Tibial nerve (tissue), 4 donors: ENCODE measurements around the gene C4orf46.

ENCODE experiments used
- EP300 ChIP-seq, 2 donors: sonication (generic); formaldehyde crosslinking; IDR thresholded peaks; one replicate each; pipeline ENCODE4 v1.6.1; 2017; ENCODE audit warnings: antibody characterized with exemption in 2 of 2, mild to moderate bottlenecking in 1 of 2
- POLR2A ChIP-seq, 2 donors: fragments of 450-650 bp; IDR thresholded peaks; one replicate each; pipeline ENCODE4 v1.6.1; 2017; ENCODE audit warnings: antibody characterized with exemption in 2 of 2, mild to moderate bottlenecking in 2 of 2, moderate library complexity in 2 of 2
- TF ChIP-seq, protein P1 (sequence below), 5 experiments: fragments of 200-600 bp in 3 of 5; fragments of 450-650 bp in 2 of 5; sonication (generic) in 3 of 5; IDR thresholded peaks; one replicate each; pipeline ENCODE4 v1.5.1; 2016 to 2019; ENCODE audit warnings: antibody characterized with exemption in 5 of 5, mild to moderate bottlenecking in 3 of 5, moderate library complexity in 2 of 5

DNA sequence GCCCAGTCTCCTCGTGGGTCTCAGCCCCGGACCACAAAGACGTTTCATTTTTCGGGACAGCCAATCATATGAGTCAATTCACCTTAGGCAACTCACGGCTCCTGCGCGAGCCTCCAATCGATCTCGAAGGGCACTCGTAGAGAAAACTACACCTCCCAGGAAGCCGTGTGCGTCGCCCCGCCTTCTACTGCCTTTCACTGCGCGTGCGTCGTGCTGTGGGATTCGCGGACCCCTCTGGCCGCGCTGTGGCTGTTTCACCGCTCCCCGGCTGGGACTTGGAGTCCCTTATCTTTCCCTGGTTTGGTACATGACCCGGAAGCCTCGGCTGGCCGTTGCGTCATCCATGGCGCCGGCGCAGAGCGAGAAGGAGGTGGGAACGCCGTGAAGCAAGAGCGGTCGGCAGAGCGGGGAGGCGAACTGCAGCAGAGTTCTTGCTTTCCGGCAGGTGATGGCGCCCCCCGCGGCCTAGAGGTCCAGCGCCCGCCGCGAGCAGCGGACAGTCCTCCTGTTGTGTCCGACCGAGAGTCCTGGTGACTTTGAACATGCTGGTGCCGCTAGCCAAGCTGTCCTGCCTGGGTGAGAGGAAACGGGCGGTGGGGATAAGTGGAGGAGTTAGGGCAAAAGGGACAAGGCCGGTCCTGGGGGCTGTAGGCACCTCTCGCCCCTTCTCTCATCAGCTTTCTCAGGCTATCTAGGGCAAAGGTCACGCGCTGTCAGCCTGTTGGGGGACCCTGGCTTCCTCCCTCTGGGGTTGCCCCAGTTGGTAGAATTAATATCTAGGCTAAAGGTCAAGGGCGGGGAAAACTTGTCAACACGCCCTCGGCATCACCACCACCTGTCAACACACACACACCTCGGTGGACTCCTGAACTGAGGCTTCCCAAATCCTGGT lies 474 bp upstream of the C4orf46 start, which contains the start of gene ETFDH:
- TF ChIP-seq, protein P1, sequence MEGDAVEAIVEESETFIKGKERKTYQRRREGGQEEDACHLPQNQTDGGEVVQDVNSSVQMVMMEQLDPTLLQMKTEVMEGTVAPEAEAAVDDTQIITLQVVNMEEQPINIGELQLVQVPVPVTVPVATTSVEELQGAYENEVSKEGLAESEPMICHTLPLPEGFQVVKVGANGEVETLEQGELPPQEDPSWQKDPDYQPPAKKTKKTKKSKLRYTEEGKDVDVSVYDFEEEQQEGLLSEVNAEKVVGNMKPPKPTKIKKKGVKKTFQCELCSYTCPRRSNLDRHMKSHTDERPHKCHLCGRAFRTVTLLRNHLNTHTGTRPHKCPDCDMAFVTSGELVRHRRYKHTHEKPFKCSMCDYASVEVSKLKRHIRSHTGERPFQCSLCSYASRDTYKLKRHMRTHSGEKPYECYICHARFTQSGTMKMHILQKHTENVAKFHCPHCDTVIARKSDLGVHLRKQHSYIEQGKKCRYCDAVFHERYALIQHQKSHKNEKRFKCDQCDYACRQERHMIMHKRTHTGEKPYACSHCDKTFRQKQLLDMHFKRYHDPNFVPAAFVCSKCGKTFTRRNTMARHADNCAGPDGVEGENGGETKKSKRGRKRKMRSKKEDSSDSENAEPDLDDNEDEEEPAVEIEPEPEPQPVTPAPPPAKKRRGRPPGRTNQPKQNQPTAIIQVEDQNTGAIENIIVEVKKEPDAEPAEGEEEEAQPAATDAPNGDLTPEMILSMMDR (IDR thresholded peaks at IDR 0.05): peak; percentile 52 to 87 (median 75)
- TF ChIP-seq POLR2A (IDR thresholded peaks at IDR 0.05): peak; percentile 82 to 93
- TF ChIP-seq EP300 (IDR thresholded peaks at IDR 0.05): peak; percentile 97 to 99
